GM12873 (cell line): ENCODE results near the gene MAPK8IP3.

Experiments
- TF ChIP-seq, protein P1 (sequence below): IDR thresholded peaks from 2 replicates; pipeline ENCODE4 v1.5.1; 2012; ENCODE audit warnings: low read depth, mild to moderate bottlenecking, moderate library complexity, low read length, control low read depth; ENCODE audit not compliant: insufficient read depth; ENCODE audit errors: missing control alignments

Gene MAPK8IP3

DNA sequence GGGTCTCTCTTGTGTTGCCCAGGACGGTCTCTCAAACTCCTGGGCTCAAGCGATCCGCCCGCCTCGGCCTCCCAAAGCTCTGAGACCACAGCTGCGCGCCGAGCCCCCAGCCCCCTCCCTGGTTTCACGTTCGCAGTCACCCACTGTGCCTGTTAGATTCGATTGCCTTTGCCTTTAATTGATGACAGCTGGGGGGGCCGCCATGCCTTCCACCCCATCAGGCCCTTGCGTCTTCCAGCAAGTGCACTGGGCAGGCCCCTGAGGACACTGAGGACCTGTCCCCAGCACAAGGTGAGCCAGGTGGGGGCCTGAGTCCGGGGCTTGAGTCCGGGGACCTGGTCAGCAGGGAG is 84.2 kb downstream of the MAPK8IP3 start:
- TF ChIP-seq, protein P1, sequence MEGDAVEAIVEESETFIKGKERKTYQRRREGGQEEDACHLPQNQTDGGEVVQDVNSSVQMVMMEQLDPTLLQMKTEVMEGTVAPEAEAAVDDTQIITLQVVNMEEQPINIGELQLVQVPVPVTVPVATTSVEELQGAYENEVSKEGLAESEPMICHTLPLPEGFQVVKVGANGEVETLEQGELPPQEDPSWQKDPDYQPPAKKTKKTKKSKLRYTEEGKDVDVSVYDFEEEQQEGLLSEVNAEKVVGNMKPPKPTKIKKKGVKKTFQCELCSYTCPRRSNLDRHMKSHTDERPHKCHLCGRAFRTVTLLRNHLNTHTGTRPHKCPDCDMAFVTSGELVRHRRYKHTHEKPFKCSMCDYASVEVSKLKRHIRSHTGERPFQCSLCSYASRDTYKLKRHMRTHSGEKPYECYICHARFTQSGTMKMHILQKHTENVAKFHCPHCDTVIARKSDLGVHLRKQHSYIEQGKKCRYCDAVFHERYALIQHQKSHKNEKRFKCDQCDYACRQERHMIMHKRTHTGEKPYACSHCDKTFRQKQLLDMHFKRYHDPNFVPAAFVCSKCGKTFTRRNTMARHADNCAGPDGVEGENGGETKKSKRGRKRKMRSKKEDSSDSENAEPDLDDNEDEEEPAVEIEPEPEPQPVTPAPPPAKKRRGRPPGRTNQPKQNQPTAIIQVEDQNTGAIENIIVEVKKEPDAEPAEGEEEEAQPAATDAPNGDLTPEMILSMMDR, result no peak

DNA sequence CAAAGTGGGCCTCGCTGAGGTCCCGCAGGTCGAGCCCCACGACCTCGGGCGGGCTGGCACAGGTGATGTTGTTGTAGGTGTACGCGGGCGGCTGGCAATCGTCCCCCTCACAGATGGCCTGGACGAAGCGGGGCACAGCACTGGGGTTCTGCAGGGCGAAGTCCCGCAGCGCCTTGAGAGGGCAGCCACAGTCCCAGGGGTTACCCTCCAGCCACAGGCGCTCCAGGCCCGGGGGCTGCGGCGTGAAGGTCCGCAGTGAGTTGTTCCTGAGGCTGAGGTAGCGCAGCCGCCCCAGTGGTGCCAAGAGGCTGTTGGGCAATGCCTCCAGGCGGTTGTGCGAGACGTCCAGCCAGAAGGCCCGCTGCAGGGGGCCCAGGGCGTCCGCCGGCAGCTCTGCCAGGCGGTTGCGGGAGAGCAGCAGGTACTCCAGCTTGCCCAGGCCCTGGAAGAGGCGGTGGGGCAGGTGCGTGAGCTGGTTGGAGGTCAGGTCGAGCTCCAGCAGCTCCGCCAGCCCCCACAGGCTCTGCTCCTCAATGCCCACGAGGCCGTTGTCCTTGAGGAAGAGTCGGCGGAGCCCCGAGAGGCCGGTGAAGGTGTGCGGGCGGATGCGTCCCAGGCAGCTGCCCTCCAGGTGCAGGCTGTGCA is 84.7 kb downstream of the MAPK8IP3 start:
- TF ChIP-seq, protein P1, result no peak

DNA sequence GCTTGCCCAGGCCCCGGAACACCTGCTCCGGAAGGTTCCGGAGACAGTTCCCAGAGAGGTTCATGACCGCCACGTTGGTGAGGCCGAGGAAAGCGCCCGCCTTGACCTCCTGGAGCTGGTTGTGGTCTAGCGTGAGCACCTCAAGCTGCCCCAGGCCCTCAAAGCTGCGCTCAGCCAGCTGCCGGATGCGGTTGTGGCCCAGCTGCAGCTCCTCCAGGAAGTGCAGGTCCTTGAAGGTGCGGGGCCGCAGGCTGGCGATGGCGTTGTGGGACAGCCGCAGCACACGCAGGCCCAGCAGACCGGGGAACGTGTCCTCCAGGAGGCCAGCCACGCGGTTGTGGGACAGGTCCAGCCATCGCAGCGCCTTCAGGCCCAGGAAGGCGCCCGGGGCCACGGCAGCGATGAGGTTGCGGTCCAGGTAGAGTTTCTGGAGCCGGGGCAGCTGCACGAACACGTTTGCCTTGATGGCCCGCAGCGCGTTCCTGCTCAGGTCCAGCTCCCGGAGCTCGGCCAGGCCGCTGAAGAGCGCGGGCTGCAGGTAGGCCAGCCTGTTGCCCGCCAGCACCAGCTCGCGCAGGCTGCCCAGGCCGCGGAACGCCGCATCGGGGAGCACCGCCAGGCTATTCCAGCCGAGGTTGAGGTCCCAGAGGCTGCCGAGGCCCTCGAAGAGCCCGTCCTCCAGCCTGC is 85.4 kb downstream of the MAPK8IP3 start:
- TF ChIP-seq, protein P1, result no peak

DNA sequence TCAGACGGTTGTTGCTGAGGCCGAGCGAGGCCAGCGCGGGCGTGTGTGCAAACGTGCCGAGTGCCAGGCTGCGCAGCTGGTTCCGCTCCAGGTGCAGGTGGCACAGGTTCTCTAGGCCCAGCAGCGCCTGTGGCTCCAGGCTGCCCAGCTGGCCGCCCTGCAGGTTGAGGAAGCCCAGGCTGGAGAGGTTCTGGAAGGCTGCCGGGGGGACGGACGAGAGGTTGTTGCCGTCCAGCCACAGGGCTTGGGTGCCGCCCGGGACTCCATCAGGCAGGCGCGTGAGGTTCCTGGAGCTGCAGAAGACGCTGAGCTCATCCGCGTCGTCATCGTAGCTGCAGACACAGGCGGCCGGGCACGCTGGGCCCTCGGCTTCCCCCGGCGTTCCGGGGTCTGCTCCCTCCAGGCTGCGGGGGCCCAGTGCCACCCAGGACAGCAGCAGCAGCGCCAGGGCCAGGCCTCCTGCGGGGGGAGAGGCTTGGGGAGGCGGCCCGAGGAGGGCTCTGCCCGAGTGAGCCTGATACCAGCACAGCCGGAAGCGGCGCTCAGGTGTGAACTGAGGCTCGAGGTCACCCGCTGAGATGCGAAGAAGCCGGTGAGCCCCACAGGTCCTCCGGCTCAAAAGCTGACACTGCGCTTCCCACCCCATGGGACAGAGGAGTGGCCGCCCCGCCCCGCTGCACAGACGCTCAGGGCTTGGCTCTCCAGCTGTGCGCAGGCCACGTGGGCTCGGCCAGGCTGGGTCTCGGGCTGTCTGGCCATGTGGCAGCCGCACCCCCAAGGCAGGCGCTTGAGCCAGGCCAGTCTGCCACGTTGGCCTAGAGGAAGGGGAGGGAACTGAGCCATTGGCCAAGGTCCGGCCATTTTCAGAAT is 86.2 kb downstream of the MAPK8IP3 start:
- TF ChIP-seq, protein P1, result no peak

DNA sequence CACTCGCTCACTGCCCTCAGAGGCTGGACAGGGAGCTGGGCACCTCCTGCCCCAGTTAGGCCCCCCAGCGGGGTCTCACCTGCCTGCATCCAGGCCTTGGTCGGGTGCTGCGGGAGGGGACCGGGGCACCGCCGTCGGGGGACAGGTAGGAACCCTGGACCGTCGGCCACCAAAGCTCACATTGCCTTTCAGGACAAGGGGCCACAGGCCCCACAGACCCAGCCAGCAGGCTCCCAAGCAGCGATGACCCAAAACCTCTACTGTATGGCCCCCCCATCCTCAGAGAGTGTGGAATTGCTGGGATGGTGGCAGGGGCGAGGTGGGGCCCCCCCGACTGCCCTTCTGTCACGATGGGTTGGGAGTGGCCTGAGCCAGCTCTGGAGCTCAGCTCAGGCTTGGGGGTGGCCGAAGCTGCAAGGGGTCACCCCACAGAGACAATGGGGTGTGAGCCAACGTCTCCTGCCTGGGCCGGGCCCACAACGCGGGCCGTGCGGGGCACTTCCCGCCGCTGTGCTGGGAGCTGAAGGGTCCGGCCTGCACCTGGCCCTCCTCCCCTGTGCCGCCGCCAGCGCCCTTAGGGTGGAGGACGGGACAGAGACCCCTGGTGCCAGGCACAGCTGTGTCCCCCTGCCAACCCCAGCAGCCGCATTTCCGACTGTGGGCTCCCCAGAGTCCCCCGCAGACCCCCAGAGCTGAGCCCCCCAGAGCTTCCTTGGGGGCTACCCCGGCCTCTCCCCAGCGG is 87.0 kb downstream of the MAPK8IP3 start:
- TF ChIP-seq, protein P1, result no peak

DNA sequence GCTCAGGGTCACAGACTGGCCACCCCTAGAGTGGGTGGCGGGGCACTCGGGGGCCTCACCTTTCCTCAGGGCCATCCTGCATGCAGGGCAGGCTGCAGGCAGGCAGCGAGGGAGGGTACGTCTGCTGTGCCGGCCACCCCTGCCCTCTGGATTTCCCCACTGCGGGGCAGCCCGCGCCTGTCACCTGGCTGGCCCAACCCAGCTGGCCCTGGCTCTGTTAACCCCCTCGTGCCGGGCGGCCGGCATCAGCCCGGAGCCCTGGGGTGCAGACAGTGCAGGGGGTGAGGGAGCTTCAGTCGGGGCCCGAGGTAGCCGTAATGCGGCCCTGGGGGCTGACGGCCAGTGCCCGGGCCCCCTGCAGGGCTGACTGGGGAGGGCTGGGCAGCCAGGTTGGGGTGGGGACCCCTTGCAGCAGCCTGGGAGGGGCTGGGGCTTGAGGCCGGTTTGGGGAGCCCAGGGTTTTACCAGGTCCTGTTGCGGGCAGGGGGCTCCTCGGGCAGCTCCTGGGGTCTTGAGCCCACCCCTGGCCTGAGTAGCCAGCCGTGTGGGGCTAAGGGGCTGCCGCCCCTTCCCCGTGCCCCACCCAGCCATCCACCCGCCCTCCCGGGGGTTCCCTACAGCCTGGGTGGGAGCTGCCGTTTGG is 87.7 kb downstream of the MAPK8IP3 start, which contains the start of gene IGFALS:
Gene IGFALS (minus strand): TSS at position 128 of the 643 bp plus-strand sequence. CDS start 53 bp downstream, at position 75.
- TF ChIP-seq, protein P1, result no peak
